ENCODE data around the gene AK1. TPM values are rescaled to one million over a fixed set of nuclear protein-coding genes. Genes with fewer than 3 reads are reported as not detected.

AK1 gene
- total and polyA plus RNA-seq, 2 of the 13 experiments (the other 11 are each of a cell fraction or from before 2014, with no cell fraction given): 19.1 to 32.8 TPM

DNA sequence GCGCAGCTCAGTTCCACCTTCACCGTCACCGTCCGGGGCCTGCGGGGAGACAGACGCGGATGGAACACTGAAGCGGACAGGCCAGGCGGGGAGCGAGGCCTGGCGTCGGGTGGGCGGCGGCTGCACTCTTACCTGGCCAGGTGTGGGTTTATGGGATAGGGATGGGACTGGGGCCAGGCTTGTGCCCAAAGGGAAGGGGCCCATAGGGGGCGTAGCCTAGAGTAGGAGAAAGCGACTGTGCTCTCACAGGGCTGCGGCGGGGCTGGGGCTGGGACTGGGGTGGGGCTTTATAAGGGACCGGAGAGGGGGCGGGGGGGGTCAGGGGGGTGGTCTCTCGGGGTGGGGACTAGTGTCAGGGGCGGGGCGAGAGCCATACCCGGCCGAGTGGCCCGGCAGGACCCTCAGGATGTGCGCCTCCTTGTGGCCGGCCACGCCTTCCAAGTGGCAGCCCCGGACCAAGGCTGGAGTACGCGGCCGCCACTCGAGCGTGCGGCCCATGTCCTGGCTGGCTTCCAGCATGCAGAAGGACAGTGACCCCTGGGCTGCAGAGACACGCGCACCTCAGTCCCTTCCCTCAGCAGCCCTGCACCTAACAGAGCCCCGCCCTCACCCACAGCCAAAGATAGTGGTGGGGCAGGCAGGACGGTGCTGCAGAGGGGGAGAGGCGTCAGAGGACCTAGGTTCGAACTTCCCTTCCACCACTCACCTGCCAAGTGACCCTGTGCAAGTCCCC lies 52.0 kb downstream of the AK1 start (continued):
- TF ChIP-seq, protein P1, sequence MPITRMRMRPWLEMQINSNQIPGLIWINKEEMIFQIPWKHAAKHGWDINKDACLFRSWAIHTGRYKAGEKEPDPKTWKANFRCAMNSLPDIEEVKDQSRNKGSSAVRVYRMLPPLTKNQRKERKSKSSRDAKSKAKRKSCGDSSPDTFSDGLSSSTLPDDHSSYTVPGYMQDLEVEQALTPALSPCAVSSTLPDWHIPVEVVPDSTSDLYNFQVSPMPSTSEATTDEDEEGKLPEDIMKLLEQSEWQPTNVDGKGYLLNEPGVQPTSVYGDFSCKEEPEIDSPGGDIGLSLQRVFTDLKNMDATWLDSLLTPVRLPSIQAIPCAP (CRISPR knock-in tag; IDR thresholded peaks at IDR 0.05; ENCODE audit: low read depth): no peak
- TF ChIP-seq DNMT1 (CRISPR knock-in tag; IDR thresholded peaks at IDR 0.05): no peak
- TF ChIP-seq ZNF557 (CRISPR knock-in tag; IDR thresholded peaks at IDR 0.05): no peak
- no peak for TF ChIP-seq TSC22D2 (CRISPR knock-in tag; IDR thresholded peaks at IDR 0.05; ENCODE audit: borderline replicate concordance)
- TF ChIP-seq, protein P2, sequence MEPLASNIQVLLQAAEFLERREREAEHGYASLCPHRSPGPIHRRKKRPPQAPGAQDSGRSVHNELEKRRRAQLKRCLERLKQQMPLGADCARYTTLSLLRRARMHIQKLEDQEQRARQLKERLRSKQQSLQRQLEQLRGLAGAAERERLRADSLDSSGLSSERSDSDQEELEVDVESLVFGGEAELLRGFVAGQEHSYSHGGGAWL (CRISPR knock-in tag; IDR thresholded peaks at IDR 0.05): 0 out of 2 replicates have a peak, but pooled peaks have one; percentile 46
- no peak for TF ChIP-seq RARG (CRISPR knock-in tag; IDR thresholded peaks at IDR 0.05; ENCODE audit: low read depth)
- TF ChIP-seq, protein P3, sequence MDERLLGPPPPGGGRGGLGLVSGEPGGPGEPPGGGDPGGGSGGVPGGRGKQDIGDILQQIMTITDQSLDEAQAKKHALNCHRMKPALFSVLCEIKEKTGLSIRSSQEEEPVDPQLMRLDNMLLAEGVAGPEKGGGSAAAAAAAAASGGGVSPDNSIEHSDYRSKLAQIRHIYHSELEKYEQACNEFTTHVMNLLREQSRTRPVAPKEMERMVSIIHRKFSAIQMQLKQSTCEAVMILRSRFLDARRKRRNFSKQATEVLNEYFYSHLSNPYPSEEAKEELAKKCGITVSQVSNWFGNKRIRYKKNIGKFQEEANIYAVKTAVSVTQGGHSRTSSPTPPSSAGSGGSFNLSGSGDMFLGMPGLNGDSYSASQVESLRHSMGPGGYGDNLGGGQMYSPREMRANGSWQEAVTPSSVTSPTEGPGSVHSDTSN (CRISPR knock-in tag; IDR thresholded peaks at IDR 0.05): no peak
- no peak for TF ChIP-seq ZNF781 (CRISPR knock-in tag; IDR thresholded peaks at IDR 0.05; ENCODE audit: borderline replicate concordance, not compliant biosample characterization)
- no peak for TF ChIP-seq CHD4 (IDR thresholded peaks at IDR 0.05; ENCODE audit: borderline replicate concordance, low read length)
- no peak for TF ChIP-seq PHF21A (CRISPR knock-in tag; IDR thresholded peaks at IDR 0.05)
- TF ChIP-seq, protein P4, sequence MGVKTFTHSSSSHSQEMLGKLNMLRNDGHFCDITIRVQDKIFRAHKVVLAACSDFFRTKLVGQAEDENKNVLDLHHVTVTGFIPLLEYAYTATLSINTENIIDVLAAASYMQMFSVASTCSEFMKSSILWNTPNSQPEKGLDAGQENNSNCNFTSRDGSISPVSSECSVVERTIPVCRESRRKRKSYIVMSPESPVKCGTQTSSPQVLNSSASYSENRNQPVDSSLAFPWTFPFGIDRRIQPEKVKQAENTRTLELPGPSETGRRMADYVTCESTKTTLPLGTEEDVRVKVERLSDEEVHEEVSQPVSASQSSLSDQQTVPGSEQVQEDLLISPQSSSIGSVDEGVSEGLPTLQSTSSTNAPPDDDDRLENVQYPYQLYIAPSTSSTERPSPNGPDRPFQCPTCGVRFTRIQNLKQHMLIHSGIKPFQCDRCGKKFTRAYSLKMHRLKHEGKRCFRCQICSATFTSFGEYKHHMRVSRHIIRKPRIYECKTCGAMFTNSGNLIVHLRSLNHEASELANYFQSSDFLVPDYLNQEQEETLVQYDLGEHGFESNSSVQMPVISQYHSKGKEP (CRISPR knock-in tag; IDR thresholded peaks at IDR 0.05): no peak
- TF ChIP-seq FOXO1 (CRISPR knock-in tag; IDR thresholded peaks at IDR 0.05): peak; percentile 11; the same call in 1 of the 2 replicates
- TF ChIP-seq ZFP82 (CRISPR knock-in tag; IDR thresholded peaks at IDR 0.05; ENCODE audit: borderline replicate concordance): no peak
- TF ChIP-seq ZNF816 (CRISPR knock-in tag; IDR thresholded peaks at IDR 0.05; ENCODE audit: borderline replicate concordance): no peak
- no peak for TF ChIP-seq ZNF20 (CRISPR knock-in tag; IDR thresholded peaks at IDR 0.05)
- 0 out of 2 replicates have a peak, but pooled peaks have one; percentile 52 for TF ChIP-seq PCBP1 (IDR thresholded peaks at IDR 0.05; ENCODE audit: borderline replicate concordance, low read depth, low read length)
- no peak for TF ChIP-seq ZNF782 (CRISPR knock-in tag; IDR thresholded peaks at IDR 0.05; ENCODE audit: borderline replicate concordance)
- TF ChIP-seq STAT5B (CRISPR knock-in tag; IDR thresholded peaks at IDR 0.05): no peak
- TF ChIP-seq, protein P5, sequence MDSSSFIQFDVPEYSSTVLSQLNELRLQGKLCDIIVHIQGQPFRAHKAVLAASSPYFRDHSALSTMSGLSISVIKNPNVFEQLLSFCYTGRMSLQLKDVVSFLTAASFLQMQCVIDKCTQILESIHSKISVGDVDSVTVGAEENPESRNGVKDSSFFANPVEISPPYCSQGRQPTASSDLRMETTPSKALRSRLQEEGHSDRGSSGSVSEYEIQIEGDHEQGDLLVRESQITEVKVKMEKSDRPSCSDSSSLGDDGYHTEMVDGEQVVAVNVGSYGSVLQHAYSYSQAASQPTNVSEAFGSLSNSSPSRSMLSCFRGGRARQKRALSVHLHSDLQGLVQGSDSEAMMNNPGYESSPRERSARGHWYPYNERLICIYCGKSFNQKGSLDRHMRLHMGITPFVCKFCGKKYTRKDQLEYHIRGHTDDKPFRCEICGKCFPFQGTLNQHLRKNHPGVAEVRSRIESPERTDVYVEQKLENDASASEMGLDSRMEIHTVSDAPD (CRISPR knock-in tag; IDR thresholded peaks at IDR 0.05): no peak
- peak; percentile 18; the same call in 1 of the 2 replicates for TF ChIP-seq RFXAP (CRISPR knock-in tag; IDR thresholded peaks at IDR 0.05; ENCODE audit: borderline replicate concordance)
- TF ChIP-seq ZFAT (CRISPR knock-in tag; conservative IDR thresholded peaks at IDR 0.05): no peak
- TF ChIP-seq, protein P6, sequence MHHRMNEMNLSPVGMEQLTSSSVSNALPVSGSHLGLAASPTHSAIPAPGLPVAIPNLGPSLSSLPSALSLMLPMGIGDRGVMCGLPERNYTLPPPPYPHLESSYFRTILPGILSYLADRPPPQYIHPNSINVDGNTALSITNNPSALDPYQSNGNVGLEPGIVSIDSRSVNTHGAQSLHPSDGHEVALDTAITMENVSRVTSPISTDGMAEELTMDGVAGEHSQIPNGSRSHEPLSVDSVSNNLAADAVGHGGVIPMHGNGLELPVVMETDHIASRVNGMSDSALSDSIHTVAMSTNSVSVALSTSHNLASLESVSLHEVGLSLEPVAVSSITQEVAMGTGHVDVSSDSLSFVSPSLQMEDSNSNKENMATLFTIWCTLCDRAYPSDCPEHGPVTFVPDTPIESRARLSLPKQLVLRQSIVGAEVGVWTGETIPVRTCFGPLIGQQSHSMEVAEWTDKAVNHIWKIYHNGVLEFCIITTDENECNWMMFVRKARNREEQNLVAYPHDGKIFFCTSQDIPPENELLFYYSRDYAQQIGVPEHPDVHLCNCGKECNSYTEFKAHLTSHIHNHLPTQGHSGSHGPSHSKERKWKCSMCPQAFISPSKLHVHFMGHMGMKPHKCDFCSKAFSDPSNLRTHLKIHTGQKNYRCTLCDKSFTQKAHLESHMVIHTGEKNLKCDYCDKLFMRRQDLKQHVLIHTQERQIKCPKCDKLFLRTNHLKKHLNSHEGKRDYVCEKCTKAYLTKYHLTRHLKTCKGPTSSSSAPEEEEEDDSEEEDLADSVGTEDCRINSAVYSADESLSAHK (CRISPR knock-in tag; IDR thresholded peaks at IDR 0.05; ENCODE audit: borderline replicate concordance): no peak

All from HepG2 (cell line).